GM21423 (cell line): Measurements from ENCODE around the gene TADA2B.
A peak's percentile ranks its signal among the peaks of the same experiment; 100 is the strongest.

Source experiments
- ATAC-seq: cut with Tn5 transposase; IDR thresholded peaks from one replicate; pipeline ENCODE4 v1.9.1; 2021; ENCODE audit warnings: mild to moderate bottlenecking, moderate library complexity; ENCODE audit not compliant: unreplicated experiment

The TADA2B gene, protein sequence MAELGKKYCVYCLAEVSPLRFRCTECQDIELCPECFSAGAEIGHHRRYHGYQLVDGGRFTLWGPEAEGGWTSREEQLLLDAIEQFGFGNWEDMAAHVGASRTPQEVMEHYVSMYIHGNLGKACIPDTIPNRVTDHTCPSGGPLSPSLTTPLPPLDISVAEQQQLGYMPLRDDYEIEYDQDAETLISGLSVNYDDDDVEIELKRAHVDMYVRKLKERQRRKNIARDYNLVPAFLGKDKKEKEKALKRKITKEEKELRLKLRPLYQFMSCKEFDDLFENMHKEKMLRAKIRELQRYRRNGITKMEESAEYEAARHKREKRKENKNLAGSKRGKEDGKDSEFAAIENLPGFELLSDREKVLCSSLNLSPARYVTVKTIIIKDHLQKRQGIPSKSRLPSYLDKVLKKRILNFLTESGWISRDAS

DNA sequence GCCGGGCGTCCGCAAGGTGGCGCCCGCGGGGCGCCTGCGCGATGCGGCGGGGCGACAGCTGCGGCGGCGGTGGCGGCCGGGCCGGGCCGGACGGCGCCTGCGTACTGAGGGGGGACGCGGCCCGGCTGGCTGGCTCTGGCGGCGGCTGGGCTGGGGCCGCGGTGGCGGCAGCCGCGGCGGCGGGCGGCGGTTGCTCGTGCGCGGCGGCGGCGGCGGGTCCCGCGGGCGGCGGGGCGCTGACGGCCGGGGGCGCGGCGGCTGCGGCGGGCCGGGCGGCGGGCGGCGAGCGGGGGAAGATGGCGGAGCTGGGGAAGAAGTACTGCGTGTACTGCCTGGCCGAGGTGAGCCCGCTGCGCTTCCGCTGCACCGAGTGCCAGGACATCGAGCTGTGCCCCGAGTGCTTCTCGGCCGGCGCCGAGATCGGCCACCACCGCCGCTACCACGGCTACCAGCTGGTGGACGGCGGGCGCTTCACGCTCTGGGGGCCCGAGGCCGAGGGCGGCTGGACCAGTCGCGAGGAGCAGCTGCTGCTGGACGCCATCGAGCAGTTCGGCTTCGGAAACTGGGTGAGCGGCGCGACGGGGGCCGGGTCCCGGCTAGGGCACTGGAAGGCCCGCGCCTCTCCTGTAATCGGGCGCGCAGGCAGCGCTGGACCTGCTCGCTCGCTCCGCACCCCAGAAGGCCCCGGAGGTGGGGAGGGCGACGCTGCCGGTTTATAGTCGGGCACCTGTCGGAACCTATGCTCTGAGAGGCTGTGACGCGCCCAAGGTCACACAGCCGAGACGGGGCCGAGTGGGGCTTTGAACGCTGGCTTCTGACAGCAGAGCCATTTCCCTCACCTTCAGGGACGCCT lies at the start of gene TADA2B:
TSS of gene TADA2B (plus strand) at position 89 of the 853 bp plus-strand sequence. CDS start at position 297, 208 bp downstream.
- peak; percentile 16 for ATAC-seq

DNA sequence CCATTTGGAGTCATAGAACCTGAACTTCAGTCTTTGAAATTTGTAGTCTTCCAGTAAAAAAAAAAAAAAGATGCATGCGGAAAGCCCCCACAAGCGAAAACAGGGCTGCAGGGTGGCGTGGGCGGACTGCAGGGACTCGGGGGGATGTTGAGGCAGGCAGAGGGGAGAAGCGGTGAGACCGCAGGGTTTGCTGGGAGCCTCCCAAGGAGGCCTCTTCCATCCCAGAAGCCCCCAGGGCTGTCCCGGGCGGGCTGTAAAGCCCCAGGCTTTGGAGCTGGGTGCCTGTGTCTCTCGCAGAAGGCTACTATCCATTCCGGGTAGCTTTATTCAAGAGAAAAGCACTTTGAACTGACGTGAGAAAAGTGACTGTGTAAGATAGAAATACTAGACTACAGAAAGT lies 46.7 kb upstream of the TADA2B start:
- no peak for ATAC-seq

DNA sequence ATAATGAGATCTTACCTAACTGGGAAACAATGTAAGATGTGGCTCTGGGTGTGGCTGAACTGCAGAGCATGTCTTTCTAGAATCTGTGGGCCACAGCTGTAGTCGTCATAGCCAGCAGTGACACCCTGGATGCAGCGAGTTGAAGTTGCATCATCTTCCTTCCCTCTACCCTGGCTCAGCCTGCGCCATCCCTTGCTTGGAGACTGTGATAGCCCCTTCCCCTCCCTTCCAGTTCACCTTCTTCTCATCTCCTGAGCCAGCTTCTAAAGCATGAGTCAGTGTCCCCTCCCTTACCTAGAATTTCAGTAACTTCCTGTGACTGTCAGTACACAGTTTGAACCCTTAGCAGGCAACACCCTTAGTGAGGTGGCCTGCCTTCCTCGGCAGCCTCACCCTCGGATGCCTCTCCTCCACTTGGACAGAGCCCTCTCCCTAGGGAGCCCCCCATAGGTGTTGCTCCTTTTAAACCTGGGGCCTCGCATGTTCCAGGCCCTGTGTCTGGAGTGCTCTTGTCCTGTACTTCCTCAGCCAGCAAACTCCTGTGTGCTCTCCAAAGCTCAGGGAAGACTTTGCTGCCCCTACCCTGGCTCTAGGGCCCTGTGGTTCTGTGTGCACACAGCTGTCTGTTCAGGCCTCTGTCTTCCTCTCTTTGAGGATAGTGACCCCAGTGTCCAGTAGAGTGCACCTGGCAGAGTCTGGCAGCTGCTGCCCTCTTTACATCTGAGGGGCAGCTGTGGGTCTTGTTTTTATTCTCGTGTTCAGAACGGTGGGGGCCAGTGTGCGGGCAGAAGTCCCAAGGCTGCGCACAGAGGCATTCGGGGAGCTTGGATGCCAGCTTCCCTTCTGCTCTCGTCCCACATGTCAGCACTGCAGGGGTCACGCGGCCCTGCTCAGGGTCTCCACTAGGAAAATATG lies 43.7 kb upstream of the TADA2B start:
- ATAC-seq = no peak

DNA sequence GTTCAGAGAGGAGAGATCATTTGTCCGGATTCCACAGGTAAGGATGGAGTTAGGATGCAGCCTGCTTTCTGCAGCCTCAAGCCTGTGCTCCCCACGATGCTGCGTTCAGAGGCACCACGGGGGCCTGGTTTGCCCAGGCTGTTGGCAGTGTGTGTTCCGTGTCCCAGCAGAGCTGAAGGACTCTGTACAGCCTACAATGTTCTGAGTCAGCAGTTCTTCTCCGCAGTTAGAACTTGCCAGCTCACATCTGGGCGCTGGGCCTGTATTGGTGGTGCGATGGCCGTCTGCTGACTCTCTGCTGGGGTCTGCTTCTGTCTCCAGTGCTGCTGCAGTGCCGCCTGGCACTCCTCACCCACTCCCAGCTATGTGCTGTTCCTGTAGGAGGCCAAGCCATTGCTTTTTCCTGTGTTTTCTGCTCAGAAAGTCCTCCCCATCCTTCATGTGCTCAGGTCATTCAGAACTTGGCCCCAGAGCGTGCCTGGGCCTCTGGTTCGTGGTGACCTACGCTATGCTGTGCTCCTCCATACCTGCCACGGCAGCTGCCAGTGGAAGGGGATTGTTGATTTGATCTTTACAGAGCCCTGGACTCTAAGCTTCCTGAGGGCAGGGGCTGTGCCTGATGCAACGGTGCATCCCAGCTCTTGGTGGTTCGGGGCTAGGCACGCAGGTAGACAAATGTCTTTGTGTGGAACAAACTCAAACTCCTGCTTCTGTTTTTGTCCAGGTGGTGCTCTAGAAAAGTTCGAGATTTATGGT lies 42.6 kb upstream of the TADA2B start:
- no peak for ATAC-seq

DNA sequence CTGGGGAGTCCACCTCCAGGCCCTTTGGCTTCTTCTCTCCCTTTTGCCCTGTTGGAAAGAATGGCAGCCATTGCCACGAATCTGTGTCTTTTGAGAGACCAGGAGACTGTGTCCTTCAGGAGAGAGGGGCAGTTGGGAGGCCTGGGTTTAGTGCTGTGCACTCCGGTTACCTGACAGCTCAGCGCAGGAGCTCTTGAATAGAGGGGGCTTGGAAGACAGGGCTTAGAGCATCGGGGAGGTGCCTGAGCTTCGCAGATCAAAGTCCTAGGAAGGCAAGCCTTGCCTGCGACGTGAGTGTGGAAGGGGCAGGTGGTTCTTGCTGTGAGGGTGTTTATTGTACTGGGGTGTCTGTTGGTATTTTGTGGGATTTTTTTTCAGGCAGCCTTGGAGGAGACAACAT lies 41.9 kb upstream of the TADA2B start:
- ATAC-seq = no peak

DNA sequence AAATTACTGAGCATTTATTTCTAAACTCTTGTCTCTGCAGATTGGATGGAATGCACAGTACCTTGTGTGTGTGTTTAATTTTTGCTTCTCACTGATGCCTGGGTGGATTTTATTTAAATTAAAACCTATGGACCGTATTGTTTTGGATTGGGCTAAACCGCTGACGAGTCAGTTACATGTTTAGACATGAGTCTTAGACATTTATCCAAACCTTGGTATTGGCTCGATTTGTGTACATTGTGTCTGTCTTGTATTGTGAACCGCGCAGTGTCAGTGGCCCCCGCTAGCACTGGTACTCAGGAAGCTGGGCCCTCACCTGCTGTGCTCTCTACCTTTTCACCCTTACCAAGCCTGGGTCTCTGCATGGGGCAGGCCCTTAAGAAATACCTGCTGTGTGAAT lies 40.8 kb upstream of the TADA2B start:
- ATAC-seq = no peak

DNA sequence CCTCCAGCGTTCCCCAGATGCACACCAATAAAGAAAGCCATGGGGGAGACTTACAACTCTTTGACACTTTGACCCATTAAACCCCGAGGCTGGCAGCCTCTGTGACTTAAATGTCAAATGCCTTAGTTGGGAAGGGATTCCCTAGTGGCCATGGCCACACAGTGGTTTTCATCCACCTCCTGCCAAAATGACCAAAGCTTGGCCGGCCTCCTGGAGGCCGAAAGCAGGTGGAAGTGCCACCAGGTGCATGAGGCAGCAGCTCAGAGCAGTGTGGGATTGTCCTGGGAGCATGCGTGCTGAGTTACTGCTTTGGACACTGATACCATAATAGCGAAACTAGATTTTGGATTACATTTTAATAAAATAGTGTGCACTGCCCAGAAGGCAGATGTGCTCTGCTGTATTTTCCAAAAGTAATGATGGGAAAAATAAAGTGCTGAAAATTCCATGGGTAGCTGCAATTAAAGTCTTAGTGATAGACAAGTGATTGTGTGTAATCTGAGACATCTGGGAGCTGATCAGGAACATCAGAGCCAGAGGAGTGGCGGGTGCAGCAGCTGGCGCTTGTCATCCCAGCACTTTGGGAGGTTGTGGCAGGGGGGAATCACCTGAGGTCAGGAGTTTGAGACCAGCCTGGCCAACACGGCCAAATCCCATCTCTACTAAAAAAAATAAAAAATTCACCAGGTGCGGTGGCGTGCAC lies 39.8 kb upstream of the TADA2B start:
- no peak for ATAC-seq

DNA sequence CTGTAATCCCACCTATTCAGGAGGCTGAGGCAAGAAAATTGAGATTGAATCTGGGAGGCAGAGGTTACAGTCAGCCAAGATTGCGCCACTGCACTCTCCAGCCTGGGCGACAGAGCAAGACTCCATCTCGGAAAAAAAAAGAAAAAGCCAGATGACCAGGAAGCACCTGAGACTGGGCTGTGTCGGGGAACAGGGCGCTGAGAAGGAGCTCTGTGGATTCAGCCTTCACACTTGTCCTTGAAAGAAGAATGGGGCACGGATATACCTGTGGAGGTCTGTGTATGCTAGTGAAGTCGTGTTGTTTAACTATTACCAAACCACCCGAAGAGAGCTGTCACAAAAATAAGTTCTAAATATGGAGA lies 39.3 kb upstream of the TADA2B start:
- no peak for ATAC-seq

DNA sequence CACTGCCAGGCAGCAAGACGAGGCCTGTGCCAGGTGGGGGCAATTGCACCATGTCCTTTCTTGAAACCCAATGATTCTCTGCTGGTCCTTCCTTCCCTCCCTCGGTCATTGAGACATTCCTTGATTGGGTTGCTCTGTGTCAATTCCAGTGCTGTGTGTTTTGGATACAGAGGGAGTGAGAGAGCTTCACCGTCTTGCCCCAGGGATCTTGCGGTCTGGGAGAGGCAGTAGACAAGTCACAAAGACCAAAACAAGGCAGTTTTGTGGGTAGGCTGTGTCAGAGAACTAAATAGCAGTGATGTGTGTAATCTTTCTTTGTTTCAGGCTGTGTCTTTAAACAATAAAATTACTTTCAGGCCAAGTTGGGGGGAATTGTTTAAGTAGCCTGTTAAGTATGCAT lies 38.8 kb upstream of the TADA2B start:
- ATAC-seq = no peak

DNA sequence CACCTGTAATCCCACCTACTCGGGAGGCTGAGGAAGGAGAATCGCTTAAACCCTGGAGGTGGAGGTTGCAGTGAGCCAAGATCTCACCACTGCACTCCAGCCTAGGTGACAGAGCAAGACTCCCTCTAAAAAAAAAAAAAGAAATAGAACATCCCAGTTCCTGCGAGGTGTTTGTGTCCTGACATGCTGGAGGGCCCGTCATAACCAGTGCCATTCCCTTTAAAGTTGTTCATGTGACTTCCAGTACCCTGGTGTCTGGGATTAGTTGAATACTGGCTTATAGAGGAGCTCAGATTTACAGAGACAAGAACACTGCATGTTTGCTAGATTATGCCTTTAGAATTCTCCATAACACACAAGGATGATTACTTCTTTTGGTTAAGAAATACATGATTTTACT lies 37.6 kb upstream of the TADA2B start:
- ATAC-seq = no peak

DNA sequence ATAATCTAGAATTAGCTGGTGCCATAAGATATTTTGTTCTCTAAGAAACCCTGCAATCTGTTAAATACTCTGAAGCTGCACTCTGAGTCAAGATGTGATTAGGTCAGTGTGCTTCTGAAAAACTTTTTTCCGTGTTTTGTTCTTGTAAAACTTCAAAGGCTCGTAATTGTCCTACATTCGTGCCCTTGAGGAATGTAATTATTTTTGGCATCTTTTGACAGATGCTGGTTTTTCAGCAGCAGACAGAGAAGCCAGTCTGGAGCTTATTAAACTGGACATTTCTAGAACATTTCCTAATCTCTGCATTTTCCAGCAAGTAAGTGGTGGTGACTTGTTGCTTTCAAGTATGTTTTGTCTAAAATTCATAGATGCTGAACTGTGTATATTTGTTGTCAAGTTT lies 36.8 kb upstream of the TADA2B start:
- no peak for ATAC-seq

DNA sequence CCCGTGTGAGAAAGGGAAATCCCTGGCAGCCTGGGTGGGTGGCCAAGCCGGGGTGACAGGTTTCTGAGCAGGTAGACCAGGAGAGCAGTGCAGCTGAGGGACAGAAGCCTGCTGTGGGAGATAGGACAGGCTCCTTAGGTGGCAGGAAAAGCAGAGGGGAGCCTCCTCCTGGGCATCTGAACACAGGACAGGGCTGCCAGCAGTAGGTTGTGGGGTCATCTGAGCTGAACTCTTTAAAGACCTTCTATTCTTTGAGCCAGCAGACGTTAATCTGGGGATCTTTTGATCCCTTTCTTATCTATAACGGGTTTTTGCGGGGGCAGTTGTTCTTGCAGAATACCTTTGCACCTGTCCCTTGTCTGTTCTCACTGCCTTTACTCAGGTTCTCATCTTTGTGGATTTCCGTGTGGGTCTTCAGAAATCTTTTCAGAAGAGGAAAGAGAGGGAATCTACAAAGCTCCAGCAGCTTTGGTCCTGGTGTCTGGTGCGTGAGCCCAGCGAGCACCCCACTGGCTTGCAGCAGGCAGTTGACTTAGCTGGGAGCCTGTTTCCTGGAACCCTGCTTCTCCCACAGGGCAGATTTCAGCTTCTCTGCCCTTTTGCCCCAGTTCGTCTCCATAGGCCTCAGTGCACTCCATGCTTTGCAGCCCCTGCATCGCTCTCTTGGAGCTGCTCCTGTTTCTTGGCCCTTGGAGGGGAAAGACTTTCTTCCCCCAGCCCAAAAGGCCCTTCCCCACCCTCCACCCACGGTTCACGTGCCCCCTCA lies 35.8 kb upstream of the TADA2B start:
- no peak for ATAC-seq

DNA sequence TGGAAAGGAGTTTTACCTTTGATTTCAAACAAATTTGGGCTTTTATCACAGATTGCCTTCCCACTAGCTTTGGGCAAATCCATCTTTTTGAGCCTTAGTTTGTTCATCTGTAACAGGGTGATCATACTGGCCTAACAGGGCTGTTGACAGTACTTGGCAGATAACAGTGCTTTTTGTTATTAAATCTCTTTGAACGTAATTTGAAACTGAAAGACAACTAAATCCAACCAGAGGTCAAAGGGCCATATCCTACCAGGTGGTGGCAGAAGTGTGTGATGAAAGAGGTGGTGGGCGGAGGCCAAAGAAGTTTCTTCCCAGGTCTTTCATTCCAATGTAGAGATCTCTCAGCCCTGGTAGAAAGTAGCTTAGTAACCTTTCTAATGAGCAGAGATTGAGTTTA lies 35.2 kb upstream of the TADA2B start:
- no peak for ATAC-seq

DNA sequence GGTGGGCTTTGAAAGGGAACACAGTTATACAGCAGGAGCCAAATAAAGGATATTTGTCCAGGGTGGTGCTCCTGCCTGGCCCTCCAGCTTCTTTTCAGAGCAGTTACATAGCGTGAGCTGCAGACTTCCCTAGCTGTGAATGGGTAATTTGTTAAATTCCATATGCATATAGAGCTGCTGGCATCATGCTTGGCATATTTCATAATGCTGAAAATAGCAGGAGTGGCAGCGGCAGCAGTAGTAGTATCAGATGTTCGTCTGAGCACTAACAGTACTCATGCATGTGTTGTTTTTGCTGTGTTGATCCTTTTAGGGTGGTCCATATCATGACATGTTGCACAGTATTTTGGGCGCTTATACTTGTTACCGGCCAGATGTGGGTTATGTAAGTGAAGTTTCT lies 33.6 kb upstream of the TADA2B start:
- no peak for ATAC-seq

DNA sequence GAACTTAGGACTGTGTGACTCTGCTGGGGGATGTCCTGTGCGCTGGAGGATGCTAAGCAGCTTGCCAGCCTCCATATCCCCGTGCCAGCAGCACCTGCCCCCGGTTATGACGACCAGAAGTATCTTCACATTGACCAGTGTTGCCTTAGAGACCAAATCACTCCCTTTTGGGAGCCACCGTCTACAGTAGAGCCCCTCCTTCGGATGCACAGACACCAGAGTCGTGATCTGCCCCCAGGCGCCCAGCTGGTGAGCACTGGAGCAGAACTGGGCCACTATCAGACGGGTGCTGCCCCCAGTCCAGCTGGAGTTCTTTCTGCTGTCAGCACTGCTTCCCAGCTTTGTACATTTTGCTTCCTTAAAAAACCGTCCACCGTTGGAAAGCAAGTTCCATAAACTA lies 30.0 kb upstream of the TADA2B start:
- no peak for ATAC-seq

DNA sequence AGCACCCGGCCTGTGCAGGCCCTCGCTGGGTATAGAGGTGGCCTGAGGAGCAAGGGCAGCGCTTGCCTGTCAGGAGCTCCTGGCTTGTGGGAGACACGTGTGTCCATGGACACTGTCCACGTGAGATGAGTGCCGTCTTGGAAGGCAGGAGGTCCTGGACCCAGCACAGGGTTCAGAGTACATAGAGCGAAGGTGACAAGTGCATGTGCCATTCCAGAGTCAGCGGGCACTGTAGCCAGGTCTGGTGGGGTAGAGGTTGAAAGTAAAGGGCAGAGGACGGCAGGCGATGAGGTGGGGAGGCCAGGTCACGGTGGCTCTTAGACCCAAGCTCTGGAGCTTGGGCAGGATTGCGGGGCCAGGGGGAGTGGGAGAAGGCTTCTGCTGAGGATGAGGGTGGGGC lies 28.4 kb upstream of the TADA2B start:
- no peak for ATAC-seq

DNA sequence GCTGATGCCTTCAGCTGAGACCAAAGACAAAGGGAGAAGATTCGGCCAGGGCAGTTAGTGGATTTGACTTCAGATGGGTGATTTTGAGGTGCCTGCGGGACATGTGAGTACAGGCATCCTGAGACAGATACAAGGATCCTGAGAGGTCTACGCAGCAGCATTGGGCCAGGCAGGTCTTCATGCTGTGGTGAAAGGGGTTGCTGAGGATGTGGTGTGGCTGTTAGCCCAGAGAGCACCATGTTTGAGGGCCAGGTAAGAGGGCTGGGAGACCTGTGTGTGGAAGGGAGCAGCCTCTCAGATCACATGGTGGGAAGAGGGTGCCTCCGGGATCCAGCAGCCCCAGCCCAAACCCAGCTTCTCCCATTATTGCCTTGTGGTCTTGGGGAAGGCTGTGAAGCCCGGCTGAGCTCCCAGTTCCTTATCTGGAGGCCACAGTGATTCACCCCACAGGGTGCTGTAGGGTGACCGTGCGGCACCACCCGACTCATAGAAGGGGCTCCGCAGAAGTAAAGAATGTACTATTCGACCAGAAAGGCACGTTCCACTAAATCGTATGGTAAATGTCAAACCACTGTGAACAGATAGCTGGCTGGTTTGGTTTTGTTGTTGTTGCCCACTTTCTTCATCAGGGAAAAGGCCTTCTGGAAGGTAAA lies 27.7 kb upstream of the TADA2B start:
- ATAC-seq = no peak

DNA sequence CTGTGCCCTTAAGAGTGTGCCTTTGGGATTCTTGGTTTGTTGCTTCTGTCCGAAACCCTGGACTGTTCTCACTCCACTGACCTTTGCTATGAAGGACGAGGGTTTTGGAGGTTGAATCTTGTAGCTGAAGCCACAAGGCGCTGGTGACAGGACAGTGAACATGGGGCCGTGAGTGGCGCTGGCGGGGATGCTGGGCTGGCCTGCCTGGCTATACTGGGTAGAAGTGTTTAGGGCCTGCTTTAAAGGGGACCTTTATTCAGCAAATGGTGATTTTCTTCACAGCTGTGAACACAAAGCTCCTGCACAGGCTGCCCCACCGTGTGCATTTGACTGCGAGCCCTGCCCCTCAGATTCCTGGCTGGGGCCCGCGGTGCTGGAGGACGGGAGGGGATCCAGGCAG lies 27.1 kb upstream of the TADA2B start:
- no peak for ATAC-seq

DNA sequence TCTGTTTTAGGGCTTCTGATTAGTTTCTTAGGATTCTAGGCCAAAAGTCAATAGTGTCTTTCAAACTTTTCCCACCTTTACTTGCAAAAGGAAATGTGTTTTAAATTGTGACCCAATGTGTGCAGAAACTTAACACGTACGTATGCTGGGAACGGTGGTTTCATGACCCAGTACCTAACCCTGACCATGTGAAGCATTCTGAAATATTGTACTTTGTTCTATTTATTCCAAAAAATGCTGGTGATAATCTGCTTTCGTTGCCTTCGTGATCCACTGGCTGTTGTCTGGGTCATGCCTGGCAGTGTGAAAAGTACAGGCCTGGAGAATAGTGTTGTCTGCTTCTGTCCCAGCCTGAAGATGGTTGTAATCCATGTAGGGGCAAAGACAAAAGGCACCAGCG lies 26.7 kb upstream of the TADA2B start:
- no peak for ATAC-seq
